ENCODE data around the gene CTNNB1.

Gene CTNNB1

GRCh38 chr3:41193794-41194539 lies 5.3 kb upstream of the CTNNB1 start:
- no peak for DNase-seq

- DNase-seq = no peak
Measured at GRCh38 chr3:41194701-41195100, 4.6 kb upstream of the CTNNB1 start.

- no peak for DNase-seq
Measured at GRCh38 chr3:41195946-41196345, 3.4 kb upstream of the CTNNB1 start.

- DNase-seq = no peak
Measured at GRCh38 chr3:41196499-41197410, 2.5 kb upstream of the CTNNB1 start.

- no peak for DNase-seq
Measured at GRCh38 chr3:41198046-41198445, 1.3 kb upstream of the CTNNB1 start.

- DNase-seq = peak; percentile 29
Measured at GRCh38 chr3:41198526-41198925, 779 bp upstream of the CTNNB1 start.

GRCh38 chr3:41199866-41200668 lies 762 bp downstream of the CTNNB1 start:
- peak; percentile 56 for DNase-seq

- DNase-seq = no peak
Measured at GRCh38 chr3:41200669-41201021, 1.3 kb downstream of the CTNNB1 start.

- no peak for DNase-seq
Measured at GRCh38 chr3:41202075-41202833, 2.9 kb downstream of the CTNNB1 start.

GRCh38 chr3:41202834-41203345 lies 3.6 kb downstream of the CTNNB1 start:
- no peak for DNase-seq

GRCh38 chr3:41204369-41204768 lies 5.1 kb downstream of the CTNNB1 start:
- DNase-seq = no peak

- DNase-seq = no peak
Measured at GRCh38 chr3:41205591-41205990, 6.3 kb downstream of the CTNNB1 start.

GRCh38 chr3:41207355-41207754 lies 8.1 kb downstream of the CTNNB1 start:
- DNase-seq = no peak

- no peak for DNase-seq
Measured at GRCh38 chr3:41208507-41209220, 9.4 kb downstream of the CTNNB1 start.

- no peak for DNase-seq
Measured at GRCh38 chr3:41209646-41210045, 10.3 kb downstream of the CTNNB1 start.

- no peak for DNase-seq
Measured at GRCh38 chr3:41210966-41211365, 11.7 kb downstream of the CTNNB1 start.

GRCh38 chr3:41212088-41212487 lies 12.8 kb downstream of the CTNNB1 start:
- DNase-seq = no peak

- DNase-seq = no peak
Measured at GRCh38 chr3:41213588-41213987, 14.3 kb downstream of the CTNNB1 start.

GRCh38 chr3:41216422-41216821 lies 17.1 kb downstream of the CTNNB1 start:
- no peak for DNase-seq

- no peak for DNase-seq
Measured at GRCh38 chr3:41216993-41217392, 17.7 kb downstream of the CTNNB1 start.

GRCh38 chr3:41219424-41219823 lies 20.1 kb downstream of the CTNNB1 start:
- DNase-seq = no peak
